HG03354 (cell line): ENCODE measurements around the gene CA11.
A peak's percentile ranks its signal among the peaks of the same experiment; 100 is the strongest.

Experiments
- ATAC-seq: cut with Tn5 transposase; IDR thresholded peaks from one replicate; pipeline ENCODE4 v1.9.1; 2021; ENCODE audit warnings: mild to moderate bottlenecking; ENCODE audit not compliant: unreplicated experiment, poor library complexity, severe bottlenecking

Gene CA11

DNA sequence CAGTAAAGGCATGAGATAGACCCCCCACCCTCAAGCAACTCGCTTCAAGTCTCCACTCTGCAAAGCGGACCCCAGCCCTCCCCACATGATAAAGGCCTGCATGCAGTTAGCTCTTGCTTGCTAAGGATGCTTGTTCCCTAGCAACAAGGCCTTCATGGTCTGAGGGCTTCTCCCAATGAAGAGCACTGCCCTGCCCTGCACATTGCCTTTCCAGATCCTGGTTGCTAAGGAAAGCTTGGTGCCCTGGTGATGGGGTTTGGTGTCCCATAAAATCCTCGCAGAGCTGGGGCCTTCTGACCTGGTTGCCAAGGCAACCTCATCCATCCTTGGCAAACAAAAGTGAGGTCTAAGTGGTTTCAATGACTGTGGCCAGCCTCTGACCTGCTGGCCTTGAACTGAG lies 14.8 kb downstream of the CA11 start:
- no peak for ATAC-seq

DNA sequence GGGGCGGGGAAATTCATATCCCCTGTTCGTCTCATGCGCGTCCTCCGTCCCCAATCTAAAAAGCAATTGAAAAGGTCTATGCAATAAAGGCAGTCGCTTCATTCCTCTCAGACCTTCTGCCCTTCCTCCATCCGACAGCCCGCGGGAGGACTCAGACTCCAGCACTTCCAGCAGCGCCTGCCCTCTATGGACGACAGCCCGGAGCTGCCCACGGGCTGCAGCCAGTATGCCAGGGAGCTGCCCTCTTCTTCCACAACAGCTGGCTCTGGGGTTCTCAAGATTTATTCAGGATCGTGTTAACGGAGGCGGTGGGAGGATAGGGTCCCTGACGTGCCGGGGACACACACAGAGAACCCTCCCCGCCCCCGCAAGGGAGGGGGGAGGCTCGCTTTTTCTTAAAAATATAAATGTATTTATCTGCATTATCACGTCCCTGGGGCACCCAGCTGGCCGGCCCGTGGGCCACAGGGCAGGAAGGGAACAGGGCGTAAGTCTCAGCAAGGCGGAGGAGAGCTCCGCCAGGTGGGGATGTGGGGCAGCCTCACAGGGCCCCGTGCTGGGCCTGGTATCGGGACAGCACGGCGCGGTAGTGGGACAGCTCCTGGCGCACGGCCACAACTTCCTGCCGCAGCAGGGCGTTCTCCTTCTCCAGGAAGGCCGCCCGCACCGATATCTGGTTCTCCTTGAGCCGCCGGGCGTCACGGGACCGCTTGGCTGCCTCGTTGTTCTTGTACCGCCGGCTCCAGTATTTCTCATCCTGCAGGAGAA lies 15.5 kb downstream of the CA11 start:
- no peak for ATAC-seq

DNA sequence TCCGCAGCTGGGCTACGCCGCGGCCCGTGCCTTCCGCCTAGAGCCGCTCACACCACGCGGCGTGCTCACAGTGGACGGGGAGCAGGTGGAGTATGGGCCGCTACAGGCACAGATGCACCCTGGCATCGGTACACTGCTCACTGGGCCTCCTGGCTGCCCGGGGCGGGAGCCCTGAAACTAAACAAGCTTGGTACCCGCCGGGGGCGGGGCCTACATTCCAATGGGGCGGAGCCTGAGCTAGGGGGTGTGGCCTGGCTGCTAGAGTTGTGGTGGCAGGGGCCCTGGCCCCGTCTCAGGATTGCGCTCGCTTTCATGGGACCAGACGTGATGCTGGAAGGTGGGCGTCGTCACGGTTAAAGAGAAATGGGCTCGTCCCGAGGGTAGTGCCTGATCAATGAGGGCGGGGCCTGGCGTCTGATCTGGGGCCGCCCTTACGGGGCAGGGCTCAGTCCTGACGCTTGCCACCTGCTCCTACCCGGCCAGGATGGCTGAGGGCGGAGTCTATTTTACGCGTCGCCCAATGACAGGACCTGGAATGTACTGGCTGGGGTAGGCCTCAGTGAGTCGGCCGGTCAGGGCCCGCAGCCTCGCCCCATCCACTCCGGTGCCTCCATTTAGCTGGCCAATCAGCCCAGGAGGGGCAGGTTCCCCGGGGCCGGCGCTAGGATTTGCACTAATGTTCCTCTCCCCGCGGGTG lies 16.2 kb downstream of the CA11 start:
- no peak for ATAC-seq

DNA sequence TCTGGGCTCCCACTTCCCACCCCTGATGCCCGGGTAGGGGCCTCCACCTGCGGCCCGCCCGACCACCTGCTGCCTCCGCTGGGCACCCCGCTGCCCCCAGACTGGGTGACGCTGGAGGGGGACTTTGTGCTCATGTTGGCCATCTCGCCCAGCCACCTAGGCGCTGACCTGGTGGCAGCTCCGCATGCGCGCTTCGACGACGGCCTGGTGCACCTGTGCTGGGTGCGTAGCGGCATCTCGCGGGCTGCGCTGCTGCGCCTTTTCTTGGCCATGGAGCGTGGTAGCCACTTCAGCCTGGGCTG lies 16.7 kb downstream of the CA11 start:
- no peak for ATAC-seq

DNA sequence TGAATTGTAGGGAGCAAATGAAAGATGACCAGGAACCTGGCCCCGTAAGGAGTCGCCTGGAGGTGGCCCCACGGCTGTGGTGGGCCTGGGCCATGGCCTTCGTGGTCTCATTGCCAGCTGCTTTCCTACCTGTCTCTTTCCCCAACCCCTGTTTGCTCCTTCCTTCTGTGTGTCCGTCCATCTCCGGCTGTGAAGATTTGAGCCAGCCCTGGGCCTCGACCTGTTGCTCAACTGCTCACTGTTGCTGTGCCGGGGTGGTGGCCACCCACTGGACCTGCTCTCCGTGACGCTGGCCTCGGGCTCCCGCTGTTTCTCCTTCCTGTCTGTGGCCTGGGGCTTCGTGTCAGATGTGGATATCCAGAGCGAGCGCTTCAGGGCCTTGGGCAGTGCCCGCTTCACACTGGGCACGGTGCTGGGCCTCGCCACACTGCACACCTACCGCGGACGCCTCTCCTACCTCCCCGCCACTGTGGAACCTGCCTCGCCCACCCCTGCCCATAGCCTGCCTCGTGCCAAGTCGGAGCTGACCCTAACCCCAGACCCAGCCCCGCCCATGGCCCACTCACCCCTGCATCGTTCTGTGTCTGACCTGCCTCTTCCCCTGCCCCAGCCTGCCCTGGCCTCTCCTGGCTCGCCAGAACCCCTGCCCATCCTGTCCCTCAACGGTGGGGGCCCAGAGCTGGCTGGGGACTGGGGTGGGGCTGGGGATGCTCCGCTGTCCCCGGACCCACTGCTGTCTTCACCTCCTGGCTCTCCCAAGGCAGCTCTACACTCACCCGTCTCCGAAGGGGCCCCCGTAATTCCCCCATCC lies 17.3 kb downstream of the CA11 start:
- ATAC-seq = no peak

DNA sequence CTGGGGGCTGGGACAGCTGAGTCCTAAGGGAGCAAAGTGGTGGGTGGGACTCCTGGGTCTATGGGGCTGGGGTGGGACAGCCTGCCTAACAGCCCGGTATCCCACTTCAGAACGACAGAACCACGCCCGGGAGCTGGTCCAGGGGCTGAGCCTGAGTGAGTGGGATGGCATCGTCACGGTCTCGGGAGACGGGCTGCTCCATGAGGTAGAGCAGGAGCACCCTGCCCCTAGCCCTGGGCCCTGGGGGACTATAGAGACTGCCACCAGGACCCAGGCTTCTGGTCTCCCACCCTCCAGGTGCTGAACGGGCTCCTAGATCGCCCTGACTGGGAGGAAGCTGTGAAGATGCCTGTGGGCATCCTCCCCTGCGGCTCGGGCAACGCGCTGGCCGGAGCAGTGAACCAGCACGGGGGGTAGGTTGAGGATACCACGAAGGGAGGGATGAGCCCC lies 18.1 kb downstream of the CA11 start:
- no peak for ATAC-seq

DNA sequence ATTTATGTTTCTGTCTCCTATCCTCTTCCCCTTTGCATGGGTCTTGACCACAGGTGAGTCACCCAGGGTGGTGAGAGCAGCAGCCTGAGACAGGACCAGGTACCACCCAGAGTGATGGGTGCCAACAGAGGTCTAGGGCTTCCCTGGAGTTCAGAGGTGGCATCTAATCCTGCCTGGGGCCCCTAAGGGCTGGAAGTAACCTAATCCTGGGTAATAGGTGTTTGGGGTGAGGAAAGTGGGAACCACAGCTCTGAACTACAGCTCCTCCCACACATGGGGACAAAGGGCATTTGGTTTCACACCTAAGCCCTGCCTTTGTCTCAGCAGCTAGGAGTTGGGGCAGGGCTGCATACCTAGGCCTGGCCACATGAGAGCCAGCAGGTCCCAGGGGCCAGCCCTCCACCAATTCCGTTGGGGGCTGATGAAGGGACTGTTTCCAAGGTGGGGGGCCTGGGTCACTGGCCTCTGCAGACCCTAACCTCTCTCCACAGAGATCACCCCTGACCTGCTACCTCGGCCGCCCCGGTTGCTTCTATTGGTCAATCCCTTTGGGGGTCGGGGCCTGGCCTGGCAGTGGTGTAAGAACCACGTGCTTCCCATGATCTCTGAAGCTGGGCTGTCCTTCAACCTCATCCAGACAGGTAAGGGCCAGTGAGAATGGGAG lies 18.7 kb downstream of the CA11 start:
- ATAC-seq = no peak

DNA sequence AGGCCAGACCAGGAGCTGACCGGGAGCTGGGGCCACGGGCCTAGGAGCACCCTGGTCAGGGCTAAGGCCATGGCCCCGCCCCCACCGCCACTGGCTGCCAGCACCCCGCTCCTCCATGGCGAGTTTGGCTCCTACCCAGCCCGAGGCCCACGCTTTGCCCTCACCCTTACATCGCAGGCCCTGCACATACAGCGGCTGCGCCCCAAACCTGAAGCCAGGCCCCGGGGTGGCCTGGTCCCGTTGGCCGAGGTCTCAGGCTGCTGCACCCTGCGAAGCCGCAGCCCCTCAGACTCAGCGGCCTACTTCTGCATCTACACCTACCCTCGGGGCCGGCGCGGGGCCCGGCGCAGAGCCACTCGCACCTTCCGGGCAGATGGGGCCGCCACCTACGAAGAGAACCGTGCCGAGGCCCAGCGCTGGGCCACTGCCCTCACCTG lies 20.1 kb downstream of the CA11 start:
- no peak for ATAC-seq

DNA sequence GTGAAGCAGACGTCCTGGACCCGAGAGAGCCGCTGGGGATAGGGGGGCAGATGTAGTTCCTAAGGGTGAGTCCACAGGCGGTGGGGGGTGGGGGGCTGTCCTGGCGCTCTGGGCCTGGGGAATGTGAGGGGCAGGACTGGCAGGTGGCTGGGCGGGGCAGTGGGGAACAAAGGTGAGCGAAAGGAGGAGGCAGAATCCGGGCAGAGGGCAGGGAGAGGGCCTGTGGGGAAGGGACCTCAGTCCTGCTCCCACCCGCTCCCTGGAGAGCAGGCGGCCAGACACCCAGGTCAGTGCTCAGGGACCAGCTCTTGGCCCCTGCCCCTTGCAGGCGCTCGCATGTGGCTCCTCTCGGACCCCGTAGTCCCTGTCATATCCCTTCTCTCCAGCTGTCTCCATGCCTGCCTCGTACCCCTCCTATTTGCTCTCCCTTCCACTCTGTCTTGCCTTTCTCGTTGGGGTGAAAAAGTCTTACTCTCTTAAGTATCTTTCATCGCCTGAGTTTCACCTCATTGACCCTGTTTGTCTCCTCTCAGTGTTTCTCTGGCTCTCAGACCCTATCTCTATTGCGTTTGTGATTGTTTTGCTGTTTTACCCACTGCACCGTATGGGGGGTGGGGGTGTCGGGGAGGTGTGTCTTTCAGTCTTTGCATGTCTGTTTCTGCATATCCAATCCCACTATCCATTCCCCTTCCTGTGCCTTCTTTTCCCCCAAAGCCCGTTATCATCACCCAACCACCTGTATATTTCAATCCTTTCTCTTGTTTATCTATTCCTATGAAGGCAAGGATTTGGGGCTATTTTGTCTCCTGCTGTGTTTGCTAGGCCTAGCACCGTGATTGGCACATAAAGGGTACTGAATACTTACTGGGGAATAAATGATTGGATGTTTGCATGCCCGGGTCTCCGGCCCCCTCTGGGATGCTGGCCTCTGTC lies 20.9 kb downstream of the CA11 start:
- ATAC-seq = no peak

DNA sequence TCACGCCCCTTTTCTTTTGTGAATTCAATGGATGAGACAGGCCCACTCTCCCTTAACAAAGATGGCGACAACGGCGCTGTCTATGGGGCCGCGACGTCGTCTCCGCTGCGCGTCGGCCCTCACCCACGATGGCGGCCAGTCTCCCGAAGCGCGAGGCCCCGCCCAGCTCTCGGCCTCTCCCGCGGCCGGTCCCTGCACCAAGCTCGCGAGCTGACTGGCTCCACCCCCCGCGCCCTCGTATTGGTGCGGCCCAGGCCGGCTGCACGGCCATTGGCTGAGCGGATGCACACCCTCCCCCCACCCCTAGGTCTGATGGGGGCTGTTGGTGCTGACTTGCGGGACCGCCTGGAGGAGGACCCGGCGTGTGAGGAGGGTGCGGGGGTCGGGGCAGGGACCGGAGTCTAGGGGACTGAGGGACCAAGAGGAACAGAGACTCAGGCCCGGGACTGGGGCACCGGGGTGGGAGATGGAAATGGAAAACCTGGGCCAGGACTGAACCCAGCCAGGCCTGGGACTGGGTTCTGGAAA lies 21.9 kb downstream of the CA11 start:
- peak; percentile 70 for ATAC-seq

DNA sequence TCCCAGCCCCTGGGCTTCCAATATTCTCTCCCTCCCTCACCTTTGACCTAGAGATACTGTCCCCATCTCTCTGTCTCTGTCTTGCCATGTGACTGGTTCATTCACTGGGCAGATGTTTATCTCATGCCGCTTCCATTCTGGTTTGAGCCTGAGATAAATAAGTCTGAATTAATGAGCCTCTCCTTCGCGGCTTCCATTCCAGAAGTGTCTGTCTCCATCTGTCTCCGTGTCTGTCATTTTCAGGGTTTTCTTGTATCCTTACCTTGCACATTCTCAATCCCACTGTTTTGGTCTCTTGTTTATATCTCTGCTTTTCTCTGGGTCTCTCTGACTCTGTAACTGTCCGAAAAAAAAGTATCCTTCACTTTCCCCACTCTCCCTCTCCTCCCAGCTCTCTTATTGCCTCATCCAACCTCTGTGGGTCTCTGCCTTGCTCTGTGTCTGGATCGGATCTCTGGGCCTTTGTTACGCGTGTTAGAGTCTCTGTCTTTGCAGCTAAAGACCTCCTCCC lies 22.4 kb downstream of the CA11 start:
- ATAC-seq = no peak

DNA sequence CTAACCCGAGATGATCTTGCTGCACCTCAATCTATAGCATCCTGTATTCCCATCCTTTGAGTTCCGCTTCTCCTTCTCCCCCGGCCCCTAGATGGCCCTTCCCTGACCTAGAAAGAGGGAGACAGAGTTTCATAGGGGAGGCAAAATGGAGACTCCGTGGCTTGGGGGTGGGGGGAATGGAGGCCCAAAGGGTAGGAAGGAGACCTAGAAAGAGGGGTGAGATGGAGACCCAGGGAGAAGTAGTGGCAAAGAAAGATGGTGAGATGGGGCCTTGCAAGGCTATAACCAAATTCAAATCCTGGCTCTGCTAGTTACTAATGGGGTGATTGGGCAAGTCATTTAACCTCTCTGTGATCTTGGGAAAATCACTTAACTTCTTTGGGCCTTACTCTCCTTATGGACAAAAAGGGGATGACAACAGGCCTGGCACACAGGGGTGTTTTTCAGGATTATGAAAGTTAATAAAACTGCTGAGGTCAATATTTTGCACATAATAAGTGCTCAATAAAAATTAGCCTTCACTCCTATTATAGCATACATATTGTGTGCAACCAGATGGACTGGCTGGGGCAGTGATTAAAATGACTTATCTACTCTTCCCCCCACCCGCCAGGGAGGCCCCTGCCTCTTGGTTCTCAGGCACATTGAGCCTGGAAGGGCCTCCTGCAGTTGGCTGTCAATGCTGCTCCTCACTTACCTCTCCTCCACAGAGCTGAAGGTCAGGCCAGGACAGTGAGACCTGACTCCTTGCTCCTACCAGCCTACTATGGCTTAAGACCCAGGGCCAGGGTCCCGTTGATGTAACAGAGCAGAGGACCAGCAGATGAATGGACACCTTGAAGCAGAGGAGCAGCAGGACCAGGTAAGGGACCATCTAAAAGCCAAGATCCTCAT lies 26.0 kb downstream of the CA11 start:
- no peak for ATAC-seq

DNA sequence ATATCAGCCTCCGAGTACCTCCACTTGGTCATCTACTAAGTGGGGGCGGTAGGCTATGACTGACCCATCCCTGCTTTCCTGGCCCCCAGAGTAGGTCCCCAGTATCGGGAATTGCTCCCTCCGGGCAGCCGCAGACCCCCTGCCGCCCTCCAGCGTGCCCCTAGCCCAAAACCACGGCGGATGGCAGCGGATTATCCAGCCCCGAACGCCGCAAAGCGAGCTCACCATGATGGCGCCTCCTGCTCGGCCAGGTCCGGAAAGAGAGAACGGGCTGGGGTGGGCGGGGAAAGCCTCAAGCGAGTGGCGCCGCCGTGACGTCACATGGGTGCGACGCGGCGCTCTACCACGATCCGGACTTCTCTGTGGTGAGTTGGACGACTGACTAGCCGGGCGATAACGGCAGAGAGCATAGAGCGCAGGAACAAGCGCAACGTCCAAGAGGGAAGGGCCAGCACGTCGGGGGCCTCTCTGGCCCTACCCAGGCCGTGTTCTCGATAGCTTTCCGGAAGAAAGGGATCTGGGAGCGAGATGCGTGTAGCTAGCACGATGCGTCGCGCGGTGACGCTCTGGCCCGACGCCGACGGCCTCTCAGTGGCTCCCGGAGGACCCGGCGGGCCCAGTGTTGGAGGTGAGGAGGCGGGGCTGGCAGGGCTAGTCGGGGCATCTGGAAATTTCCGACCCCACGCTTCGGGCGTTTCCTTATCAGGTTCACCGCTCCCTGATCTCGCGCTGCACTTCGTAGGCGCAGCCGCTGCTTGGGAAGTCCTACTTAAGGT lies 26.9 kb downstream of the CA11 start, which contains the start of the genes RPL18 and SPHK2:
TSS of gene RPL18 (minus strand) at position 263 of the 776 bp plus-strand sequence. CDS start at position 228, 35 bp downstream.
TSS of gene SPHK2 (plus strand) at position 591 of the 776 bp plus-strand sequence. CDS start 1,009 bp downstream, outside the sequence.
- peak; percentile 84 for ATAC-seq

DNA sequence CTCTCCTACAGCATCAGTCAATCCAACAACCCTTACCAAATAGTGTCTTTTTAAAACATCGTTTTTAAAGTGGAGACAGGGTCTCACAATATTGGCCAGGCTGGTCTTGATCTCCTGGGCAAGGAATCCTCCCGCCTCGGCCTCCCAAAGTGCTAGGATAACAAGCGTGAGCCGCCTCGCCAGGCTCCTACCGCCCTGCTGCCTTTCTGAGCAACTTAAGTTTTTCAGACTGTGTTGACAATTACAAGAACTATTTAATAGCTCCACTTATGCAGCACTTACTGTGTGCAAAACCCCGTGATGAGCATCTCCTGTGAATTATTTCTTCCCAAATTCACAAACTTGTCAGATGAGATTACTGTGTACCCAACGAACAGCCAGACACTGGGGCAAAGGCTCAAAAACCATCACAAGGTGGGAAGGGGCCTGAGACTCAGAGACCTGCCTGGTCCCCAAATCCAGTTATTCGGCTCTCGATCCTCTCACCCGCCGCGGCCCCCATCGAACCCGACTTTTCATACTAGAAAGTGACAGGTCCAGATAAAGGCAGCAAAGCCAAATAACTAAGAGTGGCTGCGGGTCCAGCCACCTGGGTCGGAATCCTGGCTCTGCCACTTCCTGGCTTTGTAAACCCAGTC lies 27.6 kb downstream of the CA11 start:
- ATAC-seq = no peak

DNA sequence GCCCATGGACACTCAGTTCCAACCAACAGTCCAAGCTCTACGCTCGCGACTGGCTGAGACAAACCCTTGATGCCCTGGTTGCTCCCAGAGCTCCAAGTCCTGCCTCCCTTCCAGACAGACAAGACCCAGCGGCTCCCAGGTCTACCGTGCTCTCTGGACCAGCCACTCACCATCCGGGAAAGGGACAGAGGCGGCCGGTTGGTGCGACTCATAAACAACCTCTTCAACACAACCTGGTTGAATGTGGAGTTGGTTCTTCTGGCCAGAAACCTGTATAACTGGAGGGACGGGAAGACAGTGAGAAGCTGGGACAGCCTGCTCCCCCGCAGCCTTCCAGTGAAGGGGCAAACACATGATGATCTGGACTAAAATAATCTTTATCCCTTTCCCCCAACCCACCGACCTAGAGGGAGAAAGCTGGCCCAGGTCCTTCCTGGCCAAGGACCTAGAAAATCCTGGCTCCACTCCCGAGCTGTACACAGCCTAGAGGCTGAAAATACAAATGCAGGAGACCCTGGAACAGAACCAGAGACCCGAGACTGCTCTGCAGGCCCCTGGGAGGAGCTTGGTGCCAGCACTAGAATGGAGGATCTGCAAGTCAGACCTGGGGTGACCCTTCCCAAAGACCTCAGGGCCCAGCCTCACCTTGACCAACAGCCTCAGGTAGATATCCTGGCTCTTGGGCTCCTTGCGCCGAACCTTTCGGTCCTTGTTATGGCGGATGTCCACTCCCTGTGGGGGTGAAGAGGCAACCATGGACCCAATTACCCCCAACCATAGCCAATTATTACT lies 28.6 kb downstream of the CA11 start:
- no peak for ATAC-seq
